ENCODE measurements around the gene NEK2.

The NEK2 gene

GRCh38 chr1:211635597-211636205, 39.7 kb downstream of the NEK2 start:
- TF ChIP-seq, protein P1, sequence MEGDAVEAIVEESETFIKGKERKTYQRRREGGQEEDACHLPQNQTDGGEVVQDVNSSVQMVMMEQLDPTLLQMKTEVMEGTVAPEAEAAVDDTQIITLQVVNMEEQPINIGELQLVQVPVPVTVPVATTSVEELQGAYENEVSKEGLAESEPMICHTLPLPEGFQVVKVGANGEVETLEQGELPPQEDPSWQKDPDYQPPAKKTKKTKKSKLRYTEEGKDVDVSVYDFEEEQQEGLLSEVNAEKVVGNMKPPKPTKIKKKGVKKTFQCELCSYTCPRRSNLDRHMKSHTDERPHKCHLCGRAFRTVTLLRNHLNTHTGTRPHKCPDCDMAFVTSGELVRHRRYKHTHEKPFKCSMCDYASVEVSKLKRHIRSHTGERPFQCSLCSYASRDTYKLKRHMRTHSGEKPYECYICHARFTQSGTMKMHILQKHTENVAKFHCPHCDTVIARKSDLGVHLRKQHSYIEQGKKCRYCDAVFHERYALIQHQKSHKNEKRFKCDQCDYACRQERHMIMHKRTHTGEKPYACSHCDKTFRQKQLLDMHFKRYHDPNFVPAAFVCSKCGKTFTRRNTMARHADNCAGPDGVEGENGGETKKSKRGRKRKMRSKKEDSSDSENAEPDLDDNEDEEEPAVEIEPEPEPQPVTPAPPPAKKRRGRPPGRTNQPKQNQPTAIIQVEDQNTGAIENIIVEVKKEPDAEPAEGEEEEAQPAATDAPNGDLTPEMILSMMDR (IDR thresholded peaks at IDR 0.05; ENCODE audit: borderline replicate concordance, insufficient read depth, low read depth, low read length), result no peak
- H3K4me3 ChIP-seq (ENCODE audit: low read depth, low read length), result no peak overlapping the region

GRCh38 chr1:211634931-211635330, 40.5 kb downstream of the NEK2 start:
- H3K4me3 ChIP-seq (ENCODE audit: low read depth, low read length), result no peak overlapping the region
- TF ChIP-seq, protein P1 (IDR thresholded peaks at IDR 0.05; ENCODE audit: borderline replicate concordance, insufficient read depth, low read depth, low read length), result no peak

- TF ChIP-seq, protein P1 (IDR thresholded peaks at IDR 0.05; ENCODE audit: borderline replicate concordance, insufficient read depth, low read depth, low read length), result no peak
- no peak overlapping the region for H3K4me3 ChIP-seq (ENCODE audit: low read depth, low read length)
Measured at GRCh38 chr1:211634461-211634860, 41.0 kb downstream of the NEK2 start.

DNA sequence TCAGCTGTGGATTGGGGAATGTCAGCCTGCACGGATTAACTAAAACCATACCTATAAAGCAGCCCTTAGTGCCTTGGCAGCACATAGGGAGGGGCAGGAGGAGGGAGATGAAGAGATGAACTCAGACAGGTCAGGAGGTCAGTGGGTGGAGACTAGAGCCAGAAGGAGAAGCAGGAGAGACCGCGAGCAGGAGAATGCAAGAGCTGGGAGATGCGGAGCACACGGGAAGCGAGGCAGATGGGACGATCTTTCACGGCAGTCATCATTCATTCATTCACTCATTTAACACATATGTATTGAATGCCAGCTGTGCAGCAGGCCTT, 41.9 kb downstream of the NEK2 start:
- H3K4me3 ChIP-seq (ENCODE audit: low read depth, low read length), result no peak overlapping the region
- TF ChIP-seq, protein P1 (IDR thresholded peaks at IDR 0.05; ENCODE audit: borderline replicate concordance, insufficient read depth, low read depth, low read length), result no peak

GRCh38 chr1:211632808-211633523, 42.5 kb downstream of the NEK2 start:
- H3K4me3 ChIP-seq (ENCODE audit: low read depth, low read length), result no peak overlapping the region
- TF ChIP-seq, protein P1 (IDR thresholded peaks at IDR 0.05; ENCODE audit: borderline replicate concordance, insufficient read depth, low read depth, low read length), result no peak

DNA sequence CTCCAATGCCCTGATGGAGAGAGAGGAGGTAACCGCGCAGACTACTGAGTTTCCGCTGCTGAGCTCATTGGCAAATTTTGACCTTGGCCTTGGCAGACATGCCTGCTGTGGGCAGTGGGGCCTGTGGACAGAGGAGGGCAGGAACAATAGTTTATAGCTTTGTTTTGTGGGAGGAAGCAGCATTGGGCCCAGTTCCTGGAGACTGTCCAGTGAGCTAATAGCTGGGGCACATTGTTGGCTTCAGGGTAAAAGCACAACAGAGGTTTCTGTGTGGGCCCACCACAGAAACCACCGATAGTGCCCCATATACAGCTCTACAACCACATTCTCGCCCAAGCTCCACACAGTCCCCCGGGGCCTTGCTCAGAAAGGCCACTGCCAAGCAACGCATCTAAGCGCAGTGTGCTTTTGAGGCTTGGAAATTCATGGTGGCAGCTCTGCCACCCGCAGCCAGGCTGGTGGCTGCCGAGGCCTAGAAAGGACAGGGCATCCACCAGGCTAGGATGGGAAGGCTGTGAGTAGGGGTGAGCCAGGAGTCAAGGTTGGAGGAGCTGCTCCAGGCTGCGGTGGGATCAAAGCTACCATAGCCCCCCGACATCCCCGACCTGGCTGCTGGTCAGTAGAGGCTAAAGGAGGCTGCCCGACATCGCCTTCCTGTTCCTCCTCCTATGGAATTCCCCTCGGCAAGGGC, 43.2 kb downstream of the NEK2 start:
- H3K4me3 ChIP-seq (ENCODE audit: low read depth, low read length), result no peak overlapping the region
- TF ChIP-seq, protein P1 (IDR thresholded peaks at IDR 0.05; ENCODE audit: borderline replicate concordance, insufficient read depth, low read depth, low read length), result no peak

Data from GM12875 (cell line).